DMS79 treated with DMSO at 0.1 percent for 48 hours (cell line): ENCODE results near the gene EPB41L4B.
"Not testable (repeated sequence)": the region's sequence is repeated elsewhere in the genome, so short reads cannot be mapped to it uniquely, and the experiment has no call there.

Experiments used
- DNase-seq: peaks from one replicate; lab custom pipeline; 2025; lab: John Stamatoyannopoulos, UW

The EPB41L4B gene

GRCh38 chr9:109320742-109321448 is at the start of gene EPB41L4B:
TSS of gene EPB41L4B (minus strand) at chr9:109321059. CDS start at chr9:109320446, 613 bp downstream.
- peak; percentile 62 for DNase-seq

- DNase-seq, result no peak
These were observed 48.4 kb upstream of the EPB41L4B start for GRCh38 chr9:109369285-109369684.

- DNase-seq, result no peak
These were observed 39.9 kb upstream of the EPB41L4B start for GRCh38 chr9:109360771-109361170.

GRCh38 chr9:109358968-109359603 is 38.2 kb upstream of the EPB41L4B start:
- DNase-seq, result not testable (repeated sequence)

- DNase-seq, result peak; percentile 81
These were observed 34.9 kb upstream of the EPB41L4B start for GRCh38 chr9:109355564-109356297.

- no peak for DNase-seq
These were observed 33.3 kb upstream of the EPB41L4B start for GRCh38 chr9:109354190-109354589.

GRCh38 chr9:109351032-109351431 is 30.2 kb upstream of the EPB41L4B start:
- DNase-seq, result no peak

GRCh38 chr9:109349421-109349846 is 28.6 kb upstream of the EPB41L4B start:
- DNase-seq, result peak; percentile 30

- DNase-seq, result no peak
These were observed 26.0 kb upstream of the EPB41L4B start for GRCh38 chr9:109346904-109347303.

GRCh38 chr9:109344866-109345265 is 24.0 kb upstream of the EPB41L4B start:
- no peak for DNase-seq

GRCh38 chr9:109342878-109343277 is 22.0 kb upstream of the EPB41L4B start:
- no peak for DNase-seq

- peak; percentile 19 for DNase-seq
These were observed 20.7 kb upstream of the EPB41L4B start for GRCh38 chr9:109341561-109341960.

- DNase-seq, result not testable (repeated sequence)
These were observed 20.1 kb upstream of the EPB41L4B start for GRCh38 chr9:109340979-109341378.

GRCh38 chr9:109336409-109336808 is 15.6 kb upstream of the EPB41L4B start:
- no peak for DNase-seq

GRCh38 chr9:109335929-109336328 is 15.1 kb upstream of the EPB41L4B start:
- no peak for DNase-seq

GRCh38 chr9:109335121-109335520 is 14.3 kb upstream of the EPB41L4B start:
- DNase-seq, result no peak

- DNase-seq, result peak; percentile 37
These were observed 10.5 kb upstream of the EPB41L4B start for GRCh38 chr9:109331353-109331752.

GRCh38 chr9:109329638-109330258 is 8.9 kb upstream of the EPB41L4B start:
- peak; percentile 34 for DNase-seq

GRCh38 chr9:109328978-109329637 is 8.2 kb upstream of the EPB41L4B start:
- peak; percentile 34 for DNase-seq

GRCh38 chr9:109325089-109325488 is 4.2 kb upstream of the EPB41L4B start:
- no peak for DNase-seq

- DNase-seq, result no peak
These were observed 2.9 kb upstream of the EPB41L4B start for GRCh38 chr9:109323771-109324170.

- DNase-seq, result no peak
These were observed 868 bp upstream of the EPB41L4B start for GRCh38 chr9:109321727-109322126.
